IMR-90 (cell line): ENCODE measurements around the gene POM121L2.

Source experiments
- BHLHE40 ChIP-seq: fragments of 150-350 bp; IDR thresholded peaks from 2 replicates; pipeline ENCODE4 v1.6.1; 2016; ENCODE audit warnings: mild to moderate bottlenecking, low read depth, low read length
- CTCF ChIP-seq: conservative IDR thresholded peaks from 2 replicates; pipeline ENCODE4 v1.5.1; 2012; ENCODE audit warnings: mild to moderate bottlenecking, low read depth, low read length, improper control_type of control experiment
- FOS ChIP-seq: fragments of 150-350 bp; IDR thresholded peaks from 2 replicates; pipeline ENCODE4 v1.6.1; 2016; ENCODE audit warnings: low read depth, low read length
- MAFK ChIP-seq: IDR thresholded peaks from 2 replicates; pipeline ENCODE4 v1.6.1; 2012; ENCODE audit warnings: low read depth, low read length, improper control_type of control experiment
- MAZ ChIP-seq: IDR thresholded peaks from 2 replicates; pipeline ENCODE4 v1.6.1; 2012; ENCODE audit warnings: low read depth, mild to moderate bottlenecking, low read length, improper control_type of control experiment, moderate library complexity, borderline replicate concordance
- MXI1 ChIP-seq: IDR thresholded peaks from 2 replicates; pipeline ENCODE4 v1.6.1; 2012; ENCODE audit warnings: low read depth, mild to moderate bottlenecking, low read length, moderate library complexity, borderline replicate concordance
- NFE2L2 ChIP-seq: fragments of 150-350 bp; IDR thresholded peaks from 2 replicates; pipeline ENCODE4 v1.6.1; 2016; ENCODE audit warnings: low read depth, mild to moderate bottlenecking, low read length
- POLR2A ChIP-seq: IDR thresholded peaks from 2 replicates; pipeline ENCODE4 v1.6.1; 2012; ENCODE audit warnings: mild to moderate bottlenecking, low read depth, low read length
- RAD21 ChIP-seq: IDR thresholded peaks from 2 replicates; pipeline ENCODE4 v1.6.1; 2012; ENCODE audit warnings: low read length, improper control_type of control experiment
- RCOR1 ChIP-seq: IDR thresholded peaks from 2 replicates; pipeline ENCODE4 v1.6.1; 2012; ENCODE audit warnings: mild to moderate bottlenecking, low read length, improper control_type of control experiment; ENCODE audit not compliant: insufficient replicate concordance
- RFX5 ChIP-seq: IDR thresholded peaks from 2 replicates; pipeline ENCODE4 v1.8.0; 2012; ENCODE audit warnings: low read depth, mild to moderate bottlenecking, low read length, moderate library complexity
- SMC3 ChIP-seq: fragments of 150-350 bp; IDR thresholded peaks from 2 replicates; pipeline ENCODE4 v1.6.1; 2016; ENCODE audit warnings: low read depth, mild to moderate bottlenecking, antibody characterized with exemption, low read length, moderate library complexity
- USF2 ChIP-seq: fragments of 150-350 bp; IDR thresholded peaks from 2 replicates; pipeline ENCODE4 v1.6.1; 2017; ENCODE audit warnings: mild to moderate bottlenecking, antibody characterized with exemption, low read length, low read depth

GRCh38 chr6:27312146-27312949 lies at the start of gene POM121L2:
- peak; percentile 56 for TF ChIP-seq CTCF
- TF ChIP-seq RCOR1 = no peak
- no peak for TF ChIP-seq POLR2A
- TF ChIP-seq USF2 = no peak
- TF ChIP-seq MAFK = no peak
- no peak for TF ChIP-seq MAZ
- peak; percentile 60 for TF ChIP-seq RAD21
- no peak for TF ChIP-seq BHLHE40
- TF ChIP-seq NFE2L2 = no peak
- no peak for TF ChIP-seq RFX5
- no peak for TF ChIP-seq MXI1
- no peak for TF ChIP-seq SMC3
- TF ChIP-seq FOS = no peak
